ENCODE measurements around the gene TRIM66. TPM values are rescaled to one million over a fixed set of nuclear protein-coding genes. Genes with fewer than 3 reads are reported as not detected.

TRIM66 gene
- total RNA-seq, 2 experiments from 2014 or later: 18.5 to 22.8 TPM

GRCh38 chr11:8598506-8598905 lies 84.0 kb downstream of the TRIM66 start:
- Mint-ChIP-seq H3K9me3 (no peaks in the 10 kb centered on the region), H3K4me1 (peaks cover 5% of the 10 kb centered on the region), H3K27ac (no peak overlapping the region), H3K4me3 (no peak overlapping the region), H3K36me3 (ENCODE audit: low read depth) (no peaks in the 10 kb centered on the region), H3K27me3 (peaks cover 48% of the 10 kb centered on the region)
- ChIA-PET CTCF (no interaction called here), POLR2A (no interaction called here)
- DNase-seq: no peak

- no peaks in the 10 kb centered on the region for H3K36me3 Mint-ChIP-seq (ENCODE audit: low read depth)
- no peak for DNase-seq
- H3K27me3 Mint-ChIP-seq: peaks cover 58% of the 10 kb centered on the region
- ChIA-PET POLR2A (no interaction called here), CTCF (interaction anchor here (1.1 kb wide), 1 partner anchor 43 kb away, joined by 3 read pairs; no protein-coding TSS in a partner anchor)
- no peaks in the 10 kb centered on the region for H3K9me3 Mint-ChIP-seq
- no peak overlapping the region for H3K4me3 Mint-ChIP-seq
- H3K4me1 Mint-ChIP-seq: peaks cover 8% of the 10 kb centered on the region
- no peak overlapping the region for H3K27ac Mint-ChIP-seq
These were observed 85.3 kb downstream of the TRIM66 start for GRCh38 chr11:8597182-8597581.

- H3K4me1 Mint-ChIP-seq: peaks cover 8% of the 10 kb centered on the region
- CTCF ChIA-PET: interaction anchor here (1.1 kb wide), 1 partner anchor 42 kb away, joined by 3 read pairs; no protein-coding TSS in a partner anchor
- no peaks in the 10 kb centered on the region for H3K9me3 Mint-ChIP-seq
- no peak for DNase-seq
- no peaks in the 10 kb centered on the region for H3K36me3 Mint-ChIP-seq (ENCODE audit: low read depth)
- peaks cover 62% of the 10 kb centered on the region for H3K27me3 Mint-ChIP-seq
- POLR2A ChIA-PET: no interaction called here
- no peak overlapping the region for H3K4me3 Mint-ChIP-seq
- no peak overlapping the region for H3K27ac Mint-ChIP-seq
These were observed 85.9 kb downstream of the TRIM66 start for GRCh38 chr11:8596504-8597046.

- Mint-ChIP-seq H3K27me3 (peaks cover 75% of the 10 kb centered on the region), H3K4me1 (peaks cover 8% of the 10 kb centered on the region), H3K9me3 (no peaks in the 10 kb centered on the region), H3K27ac (no peak within 1 kb of the TSS), H3K4me3 (peak within 1 kb of the TSS; percentile 69), H3K36me3 (ENCODE audit: low read depth) (no peaks in the 10 kb centered on the region)
- DNase-seq: peak; percentile 44
- CTCF ChIA-PET: no interaction called here
- POLR2A ChIA-PET: no interaction called here
These were observed 88.2 kb downstream of the TRIM66 start, which contains the start of gene STK33 for GRCh38 chr11:8593935-8594909. STK33 (minus strand) TSS chr11:8594228; CDS start chr11:8474905, 119,323 bp downstream.

GRCh38 chr11:8593455-8593854 lies 89.0 kb downstream of the TRIM66 start:
- Mint-ChIP-seq H3K9me3 (no peaks in the 10 kb centered on the region), H3K27ac (no peak overlapping the region), H3K36me3 (ENCODE audit: low read depth) (no peaks in the 10 kb centered on the region), H3K4me3 (peak overlapping the region; percentile 69), H3K4me1 (peaks cover 8% of the 10 kb centered on the region), H3K27me3 (peaks cover 73% of the 10 kb centered on the region)
- ChIA-PET POLR2A (no interaction called here), CTCF (no interaction called here)
- no peak for DNase-seq

GRCh38 chr11:8587915-8588314 lies 94.5 kb downstream of the TRIM66 start:
- Mint-ChIP-seq H3K9me3 (no peaks in the 10 kb centered on the region), H3K27ac (no peak overlapping the region), H3K4me3 (no peak overlapping the region), H3K4me1 (no peaks in the 10 kb centered on the region), H3K27me3 (peaks cover 30% of the 10 kb centered on the region), H3K36me3 (ENCODE audit: low read depth) (no peaks in the 10 kb centered on the region)
- POLR2A ChIA-PET: no interaction called here
- no peak for DNase-seq
- CTCF ChIA-PET: interaction anchor here (0.7 kb wide), 1 partner anchor 202 kb away, joined by 3 read pairs; no protein-coding TSS in a partner anchor

- no peak for DNase-seq
- no peak overlapping the region for H3K27ac Mint-ChIP-seq
- no peak overlapping the region for H3K4me3 Mint-ChIP-seq
- H3K4me1 Mint-ChIP-seq: no peaks in the 10 kb centered on the region
- CTCF ChIA-PET: no interaction called here
- no peaks in the 10 kb centered on the region for H3K9me3 Mint-ChIP-seq
- peaks cover 27% of the 10 kb centered on the region for H3K27me3 Mint-ChIP-seq
- H3K36me3 Mint-ChIP-seq (ENCODE audit: low read depth): no peaks in the 10 kb centered on the region
- POLR2A ChIA-PET: no interaction called here
These were observed 95.7 kb downstream of the TRIM66 start for GRCh38 chr11:8586805-8587204.

GRCh38 chr11:8586184-8586583 lies 96.3 kb downstream of the TRIM66 start:
- ChIA-PET POLR2A (no interaction called here), CTCF (no interaction called here)
- peaks cover 25% of the 10 kb centered on the region for H3K27me3 Mint-ChIP-seq
- no peak overlapping the region for H3K27ac Mint-ChIP-seq
- H3K4me1 Mint-ChIP-seq: no peaks in the 10 kb centered on the region
- no peaks in the 10 kb centered on the region for H3K36me3 Mint-ChIP-seq (ENCODE audit: low read depth)
- H3K4me3 Mint-ChIP-seq: no peak overlapping the region
- no peak for DNase-seq
- H3K9me3 Mint-ChIP-seq: no peaks in the 10 kb centered on the region

- no peak for DNase-seq
- Mint-ChIP-seq H3K27ac (no peak overlapping the region), H3K36me3 (ENCODE audit: low read depth) (no peaks in the 10 kb centered on the region), H3K4me1 (no peaks in the 10 kb centered on the region), H3K27me3 (peaks cover 25% of the 10 kb centered on the region), H3K4me3 (no peak overlapping the region), H3K9me3 (no peaks in the 10 kb centered on the region)
- POLR2A ChIA-PET: no interaction called here
- CTCF ChIA-PET: interaction anchor here (0.7 to 1.1 kb wide), 2 partner anchors 9 to 22 kb away, joined by 3 to 4 read pairs; no protein-coding TSS in a partner anchor
These were observed 98.0 kb downstream of the TRIM66 start for GRCh38 chr11:8584511-8584910.

- H3K27me3 Mint-ChIP-seq: peaks cover 21% of the 10 kb centered on the region
- H3K36me3 Mint-ChIP-seq (ENCODE audit: low read depth): no peaks in the 10 kb centered on the region
- DNase-seq: no peak
- H3K9me3 Mint-ChIP-seq: no peaks in the 10 kb centered on the region
- no peak overlapping the region for H3K4me3 Mint-ChIP-seq
- CTCF ChIA-PET: interaction anchor here (0.7 to 1.1 kb wide), 2 partner anchors 9 to 21 kb away, joined by 3 to 4 read pairs; no protein-coding TSS in a partner anchor
- no peak overlapping the region for H3K27ac Mint-ChIP-seq
- H3K4me1 Mint-ChIP-seq: no peaks in the 10 kb centered on the region
- POLR2A ChIA-PET: interaction anchor here (0.8 kb wide), 1 partner anchor 35 kb away, joined by 3 read pairs; no protein-coding TSS in a partner anchor
These were observed 98.4 kb downstream of the TRIM66 start for GRCh38 chr11:8584082-8584481.

GRCh38 chr11:8581300-8581699 lies 101.2 kb downstream of the TRIM66 start:
- ChIA-PET POLR2A (no interaction called here), CTCF (no interaction called here)
- Mint-ChIP-seq H3K4me1 (no peaks in the 10 kb centered on the region), H3K27me3 (peaks cover 24% of the 10 kb centered on the region), H3K36me3 (ENCODE audit: low read depth) (no peaks in the 10 kb centered on the region), H3K4me3 (no peak overlapping the region), H3K9me3 (no peaks in the 10 kb centered on the region), H3K27ac (no peak overlapping the region)
- DNase-seq: no peak

GRCh38 chr11:8577791-8578581 lies 104.5 kb downstream of the TRIM66 start:
- ChIA-PET CTCF (no interaction called here), POLR2A (no interaction called here)
- DNase-seq: no peak
- Mint-ChIP-seq H3K36me3 (ENCODE audit: low read depth) (no peaks in the 10 kb centered on the region), H3K27ac (no peak overlapping the region), H3K9me3 (no peaks in the 10 kb centered on the region), H3K4me1 (no peaks in the 10 kb centered on the region), H3K27me3 (peaks cover 27% of the 10 kb centered on the region), H3K4me3 (no peak overlapping the region)

GRCh38 chr11:8574798-8575197 lies 107.7 kb downstream of the TRIM66 start:
- ChIA-PET CTCF (interaction anchor here (1.3 kb wide), 1 partner anchor 10 kb away, joined by 4 read pairs; no protein-coding TSS in a partner anchor), POLR2A (no interaction called here)
- no peak for DNase-seq
- Mint-ChIP-seq H3K36me3 (ENCODE audit: low read depth) (no peaks in the 10 kb centered on the region), H3K4me3 (no peak overlapping the region), H3K4me1 (no peaks in the 10 kb centered on the region), H3K9me3 (no peaks in the 10 kb centered on the region), H3K27me3 (peaks cover 19% of the 10 kb centered on the region), H3K27ac (no peak overlapping the region)

Measured in activated CD4-positive, alpha-beta T cell treated with anti-CD3 and anti-CD28 coated beads, Interleukin-2, amount 10 ng/mL, durations not matched to agents 7 days and 5 days (primary cell).